Bronchial epithelial cell (primary cell): Measurements from ENCODE around the gene SLC27A3. TPM values are rescaled to one million over a fixed set of nuclear protein-coding genes. Genes with fewer than 3 reads are reported as not detected.

Source experiments
- DNase-seq: peaks from one replicate; pipeline ENCODE4 v3.0.0-alpha.2; 2010; ENCODE audit warnings: low read depth
- FAIRE-seq: peaks from 2 replicates; lab custom pipeline; 2011; peaks lifted over from hg19 to GRCh38; lab: Jason Lieb, UNC
- H3K27me3 ChIP-seq: 2 replicates; pipeline ENCODE4 v1.5.1; 2011; ENCODE audit warnings: low read length; ENCODE audit not compliant: control insufficient read depth, insufficient read depth
- H3K36me3 ChIP-seq: 2 replicates; pipeline ENCODE4 v1.5.1; 2011; ENCODE audit warnings: low read length; ENCODE audit not compliant: control insufficient read depth, insufficient read depth
- H3K4me3 ChIP-seq: 2 replicates; pipeline ENCODE4 v1.5.1; 2011; ENCODE audit warnings: mild to moderate bottlenecking, low read depth, low read length, control low read depth
- CTCF ChIP-seq: IDR thresholded peaks from 2 replicates; pipeline ENCODE4 v1.5.1; 2011; ENCODE audit warnings: mild to moderate bottlenecking, moderate library complexity, low read length, control low read depth, inconsistent platforms; ENCODE audit not compliant: insufficient read depth, severe bottlenecking
- total RNA-seq: library from RNA; depleted of rRNA; stranded (reverse); fragments of >200 nt; gene quantifications from 2 replicates; pipeline ENCODE4 v1.2.1, GENCODE V29; 2014

Gene SLC27A3
- total RNA-seq, 1 donor from 2014 or later = 7.4 TPM

- H3K36me3 ChIP-seq = peaks cover 20% of the 10 kb centered on the region
- no peak overlapping the region for H3K4me3 ChIP-seq
- no peaks in the 10 kb centered on the region for H3K27me3 ChIP-seq
Measured at GRCh38 chr1:153752072-153752471, 23.1 kb upstream of the SLC27A3 start.

GRCh38 chr1:153752571-153753195, 22.5 kb upstream of the SLC27A3 start:
- FAIRE-seq (no peak), DNase-seq (no peak)
- Histone ChIP-seq H3K36me3 (peaks cover 24% of the 10 kb centered on the region), H3K4me3 (no peak overlapping the region), H3K27me3 (no peaks in the 10 kb centered on the region)
- TF ChIP-seq CTCF = no peak

More at GRCh38 chr1:153752072-153752471, 23.1 kb upstream of the SLC27A3 start:
- FAIRE-seq (no peak), DNase-seq (no peak)
- no peak for TF ChIP-seq CTCF

- Histone ChIP-seq H3K4me3 (no peak overlapping the region), H3K27me3 (no peaks in the 10 kb centered on the region), H3K36me3 (peaks cover 29% of the 10 kb centered on the region)
- no peak for FAIRE-seq
- no peak for DNase-seq
- TF ChIP-seq CTCF = no peak
Measured at GRCh38 chr1:153754266-153754665, 20.9 kb upstream of the SLC27A3 start.

GRCh38 chr1:153760440-153760839, 14.8 kb upstream of the SLC27A3 start:
- FAIRE-seq = peak; percentile 68
- H3K36me3 ChIP-seq = peaks cover 26% of the 10 kb centered on the region

GRCh38 chr1:153763365-153764225, 11.6 kb upstream of the SLC27A3 start:
- DNase-seq (no peak), FAIRE-seq (peak; percentile 68)
- TF ChIP-seq CTCF = no peak
- Histone ChIP-seq H3K27me3 (no peaks in the 10 kb centered on the region), H3K4me3 (no peak overlapping the region), H3K36me3 (peaks cover 29% of the 10 kb centered on the region)

More at GRCh38 chr1:153760440-153760839, 14.8 kb upstream of the SLC27A3 start:
- TF ChIP-seq CTCF = no peak
- Histone ChIP-seq H3K4me3 (no peak overlapping the region), H3K27me3 (no peaks in the 10 kb centered on the region)
- DNase-seq = no peak
